Caco-2 (cell line): ENCODE data around the gene FIBIN. TPM values are rescaled to one million over a fixed set of nuclear protein-coding genes. Genes with fewer than 3 reads are reported as not detected.
"Not testable (repeated sequence)": the region's sequence is repeated elsewhere in the genome, so short reads cannot be mapped to it uniquely, and the experiment has no call there.

Source experiments
- BruUV-seq: library from RNA; stranded (reverse); fragments of 400-500 nt; replicated peaks from 2 replicates; lab custom pipeline; 2021; lab: Mats Ljungman, UMichigan
- CTCF ChIA-PET: fragments of 300-600 bp; sonication (Branson Sonifier 250); formaldehyde crosslinking; loops from one replicate; lab custom pipeline; 2022; ENCODE audit warnings: antibody characterized with exemption; lab: Charles Lee
- POLR2A ChIA-PET: fragments of 300-600 bp; sonication (Branson Sonifier 250); formaldehyde crosslinking; loops from one replicate; lab custom pipeline; 2022; ENCODE audit warnings: antibody characterized with exemption; lab: Charles Lee
- DNase-seq, 2 experiments: peaks; one replicate each; pipeline versions ENCODE4 v3.0.0 to v3.0.0-alpha.2; 2020 to 2022
- H3K27me3 ChIP-seq: replicated peaks from 2 replicates; pipeline ENCODE4 v1.6.0; 2011; ENCODE audit warnings: low read length; ENCODE audit not compliant: control insufficient read depth, insufficient read depth
- H3K36me3 ChIP-seq: 2 replicates; pipeline ENCODE4 v1.5.1; 2011; ENCODE audit warnings: low read length; ENCODE audit not compliant: control insufficient read depth, insufficient read depth
- H3K4me1 ChIP-seq: fragments of 250-450 bp; sonication (Bioruptor Pico); 2 replicates; pipeline ENCODE4 v1.5.1; 2020; ENCODE audit warnings: mild to moderate bottlenecking
- H3K4me3 ChIP-seq: 2 replicates; pipeline ENCODE4 v1.5.1; 2011; ENCODE audit warnings: low read depth, mild to moderate bottlenecking, control low read depth, low read length
- H3K9me3 ChIP-seq: fragments of 250-450 bp; sonication (Bioruptor Pico); 2 replicates; pipeline ENCODE4 v1.5.1; 2020; ENCODE audit warnings: mild to moderate bottlenecking, moderate library complexity
- H3K27ac Mint-ChIP-seq: one replicate; pipeline ENCODE4 v1.8.0; 2022; ENCODE audit warnings: mixed read lengths; ENCODE audit not compliant: unreplicated experiment
- H3K27me3 Mint-ChIP-seq: one replicate; pipeline ENCODE4 v1.8.0; 2022; ENCODE audit warnings: mixed read lengths; ENCODE audit not compliant: insufficient read depth, unreplicated experiment
- H3K36me3 Mint-ChIP-seq: one replicate; pipeline ENCODE4 v1.8.0; 2022; ENCODE audit warnings: mild to moderate bottlenecking, mixed read lengths; ENCODE audit not compliant: insufficient read depth, unreplicated experiment
- H3K4me1 Mint-ChIP-seq: one replicate; pipeline ENCODE4 v1.8.0; 2022; ENCODE audit warnings: low read depth, mixed read lengths; ENCODE audit not compliant: unreplicated experiment
- H3K4me3 Mint-ChIP-seq: one replicate; pipeline ENCODE4 v1.8.0; 2022; ENCODE audit warnings: mild to moderate bottlenecking, moderate library complexity, mixed read lengths; ENCODE audit not compliant: unreplicated experiment
- H3K9me3 Mint-ChIP-seq: one replicate; pipeline ENCODE4 v1.8.0; 2022; ENCODE audit warnings: mixed read lengths; ENCODE audit not compliant: unreplicated experiment
- intact Hi-C: fragments of 100-400 bp; cut with micrococcal nuclease; formaldehyde crosslinking; loops from one replicate; pipeline ENCODE4 v1.10.0; 2022; ENCODE audit not compliant: unreplicated experiment
- total RNA-seq: library from RNA; stranded (reverse); gene quantifications from 2 replicates; pipeline ENCODE4 v1.2.3, GENCODE V29; 2022
- TF ChIP-seq, protein P1 (sequence below), 2 experiments: fragments of 200-600 bp in 1 of 2; IDR thresholded peaks; 1 replicate in 1 of 2; 2 replicates in 1 of 2; pipeline versions ENCODE4 v1.5.1 to v1.8.0; 2011 to 2022; ENCODE audit warnings: antibody characterized with exemption in 1 of 2, control low read depth in 1 of 2, inconsistent platforms in 1 of 2, low read depth in 1 of 2, low read length in 1 of 2, mild to moderate bottlenecking in 1 of 2, moderate library complexity in 1 of 2; ENCODE audit not compliant: insufficient read depth in 1 of 2, severe bottlenecking in 1 of 2, unreplicated experiment in 1 of 2

FIBIN gene
- total RNA-seq, 1 experiment from 2014 or later, result 0.16 TPM

DNA sequence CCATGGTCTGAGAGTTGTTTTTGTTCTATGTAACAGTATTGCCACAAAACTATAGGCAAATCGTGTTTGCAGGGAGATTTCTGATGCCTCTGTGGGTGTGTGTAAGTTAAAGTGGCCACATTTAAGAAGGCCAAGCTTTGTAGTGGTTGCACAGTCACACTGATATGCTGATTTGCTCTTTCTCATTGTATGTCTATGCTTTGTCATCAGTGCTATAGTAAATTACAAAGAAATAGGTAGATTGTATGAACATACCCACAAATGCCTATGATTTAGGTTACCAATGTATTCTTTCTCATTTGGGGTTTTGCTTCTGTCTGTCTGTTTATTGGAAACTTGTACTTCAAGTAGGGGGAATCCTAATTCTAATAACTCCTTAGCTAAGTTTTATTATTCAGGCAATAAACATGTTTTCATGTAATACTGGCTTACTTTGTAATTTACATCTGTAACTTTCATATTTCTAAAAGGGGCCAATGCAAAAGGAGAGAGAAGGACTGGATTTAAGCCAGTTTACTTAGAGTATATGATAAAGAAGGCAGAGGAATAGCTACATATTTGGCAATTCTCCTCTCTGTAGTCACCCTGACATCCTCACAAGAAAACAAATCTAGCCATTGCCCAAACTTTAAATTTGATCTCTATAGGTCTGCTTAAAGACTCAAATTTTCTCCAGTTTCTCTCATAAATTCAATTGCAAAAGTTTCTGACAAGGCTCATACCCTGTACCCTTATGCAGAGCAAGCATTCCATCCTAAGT lies 2.0 kb downstream of the FIBIN start:
- H3K36me3 Mint-ChIP-seq, result no peaks in the 10 kb centered on the region
- no peaks in the 10 kb centered on the region for H3K9me3 Mint-ChIP-seq
- H3K36me3 ChIP-seq, result no peaks in the 10 kb centered on the region
- DNase-seq, result no peak
- H3K9me3 ChIP-seq, result no peaks in the 10 kb centered on the region
- H3K4me1 Mint-ChIP-seq, result no peaks in the 10 kb centered on the region
- ChIA-PET POLR2A (no interaction called here), CTCF (no interaction called here)
- no peaks in the 10 kb centered on the region for H3K4me1 ChIP-seq
- intact Hi-C loops, result no loop called here
- H3K4me3 ChIP-seq, result no peak overlapping the region
- peaks cover 2% of the 10 kb centered on the region for H3K27me3 Mint-ChIP-seq
- no peak overlapping the region for H3K4me3 Mint-ChIP-seq
- no TSS peak for BruUV-seq
- H3K27me3 ChIP-seq, result no peaks in the 10 kb centered on the region
- H3K27ac Mint-ChIP-seq, result no peak overlapping the region
- TF ChIP-seq, protein P1, sequence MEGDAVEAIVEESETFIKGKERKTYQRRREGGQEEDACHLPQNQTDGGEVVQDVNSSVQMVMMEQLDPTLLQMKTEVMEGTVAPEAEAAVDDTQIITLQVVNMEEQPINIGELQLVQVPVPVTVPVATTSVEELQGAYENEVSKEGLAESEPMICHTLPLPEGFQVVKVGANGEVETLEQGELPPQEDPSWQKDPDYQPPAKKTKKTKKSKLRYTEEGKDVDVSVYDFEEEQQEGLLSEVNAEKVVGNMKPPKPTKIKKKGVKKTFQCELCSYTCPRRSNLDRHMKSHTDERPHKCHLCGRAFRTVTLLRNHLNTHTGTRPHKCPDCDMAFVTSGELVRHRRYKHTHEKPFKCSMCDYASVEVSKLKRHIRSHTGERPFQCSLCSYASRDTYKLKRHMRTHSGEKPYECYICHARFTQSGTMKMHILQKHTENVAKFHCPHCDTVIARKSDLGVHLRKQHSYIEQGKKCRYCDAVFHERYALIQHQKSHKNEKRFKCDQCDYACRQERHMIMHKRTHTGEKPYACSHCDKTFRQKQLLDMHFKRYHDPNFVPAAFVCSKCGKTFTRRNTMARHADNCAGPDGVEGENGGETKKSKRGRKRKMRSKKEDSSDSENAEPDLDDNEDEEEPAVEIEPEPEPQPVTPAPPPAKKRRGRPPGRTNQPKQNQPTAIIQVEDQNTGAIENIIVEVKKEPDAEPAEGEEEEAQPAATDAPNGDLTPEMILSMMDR (IDR thresholded peaks at IDR 0.05; ENCODE audit: insufficient read depth in 1 of 2, low read depth in 1 of 2, low read length in 1 of 2, severe bottlenecking in 1 of 2, unreplicated experiment in 1 of 2), result no peak

DNA sequence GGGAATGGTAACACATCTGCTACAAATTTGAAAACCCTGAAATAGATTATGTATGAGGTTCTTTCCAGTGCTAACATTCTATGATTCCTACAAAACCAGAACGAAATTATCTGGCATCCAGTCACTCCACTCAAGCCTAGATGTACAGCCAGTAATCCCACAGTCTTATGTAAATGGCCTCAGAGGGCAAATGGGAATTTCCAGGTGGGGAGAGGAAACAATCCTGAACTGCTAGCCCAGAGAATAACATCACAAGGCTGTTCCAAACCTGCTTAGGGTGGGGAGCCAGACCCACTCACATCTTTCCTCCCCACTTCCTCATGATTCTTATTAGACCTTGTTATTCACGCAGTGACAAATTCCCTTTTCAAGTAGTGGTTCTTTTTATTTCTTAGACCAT lies 3.5 kb downstream of the FIBIN start:
- Histone ChIP-seq H3K4me1 (no peaks in the 10 kb centered on the region), H3K36me3 (no peaks in the 10 kb centered on the region), H3K9me3 (no peaks in the 10 kb centered on the region), H3K4me3 (no peak overlapping the region), H3K27me3 (no peaks in the 10 kb centered on the region)
- H3K27me3 Mint-ChIP-seq, result peaks cover 2% of the 10 kb centered on the region
- ChIA-PET CTCF (no interaction called here), POLR2A (no interaction called here)
- no peaks in the 10 kb centered on the region for H3K36me3 Mint-ChIP-seq
- DNase-seq, result no peak
- H3K4me3 Mint-ChIP-seq, result no peak overlapping the region
- no peaks in the 10 kb centered on the region for H3K9me3 Mint-ChIP-seq
- intact Hi-C loops, result no loop called here
- TF ChIP-seq, protein P1 (IDR thresholded peaks at IDR 0.05; ENCODE audit: insufficient read depth in 1 of 2, low read depth in 1 of 2, low read length in 1 of 2, severe bottlenecking in 1 of 2, unreplicated experiment in 1 of 2), result no peak
- H3K4me1 Mint-ChIP-seq, result no peaks in the 10 kb centered on the region
- no peak overlapping the region for H3K27ac Mint-ChIP-seq
- BruUV-seq, result no TSS peak

DNA sequence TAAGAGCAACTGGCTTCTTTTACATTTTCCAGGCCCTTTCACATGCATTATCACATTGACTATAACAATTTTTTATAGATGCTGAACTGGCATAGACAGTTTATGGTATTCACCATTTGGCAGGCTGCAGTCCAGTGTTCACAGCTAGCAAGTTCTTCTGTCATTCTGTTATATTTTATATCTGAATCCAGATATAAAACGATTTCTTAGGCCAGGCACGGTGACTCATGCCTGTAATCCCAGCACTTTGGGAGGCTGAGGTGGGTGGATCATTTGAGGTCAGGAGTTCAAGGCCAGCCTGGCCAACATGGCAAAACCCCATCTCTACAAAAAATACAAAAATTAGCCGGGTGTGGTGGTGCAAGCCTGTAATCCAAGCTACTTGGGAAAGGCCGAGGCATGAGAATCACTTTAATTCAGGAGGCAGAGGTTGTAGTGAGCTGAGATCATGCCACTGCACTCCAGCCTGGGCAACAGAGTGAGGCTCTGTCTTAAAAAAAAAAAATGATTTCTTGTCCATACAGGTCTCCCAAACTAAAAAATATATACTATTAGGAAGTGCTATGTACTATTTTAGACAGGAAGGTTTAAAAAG lies 7.3 kb downstream of the FIBIN start:
- H3K9me3 Mint-ChIP-seq, H3K9me3 ChIP-seq, H3K27ac Mint-ChIP-seq, DNase-seq, POLR2A ChIA-PET, H3K4me3 ChIP-seq, intact Hi-C loops, H3K36me3 Mint-ChIP-seq, CTCF ChIA-PET, H3K4me3 Mint-ChIP-seq, BruUV-seq, H3K4me1 Mint-ChIP-seq, H3K4me1 ChIP-seq, H3K27me3 Mint-ChIP-seq, H3K27me3 ChIP-seq, H3K36me3 ChIP-seq: not testable (repeated sequence)
